ENCODE data around the gene CREG2. TPM values are rescaled to one million over a fixed set of nuclear protein-coding genes. Genes with fewer than 3 reads are reported as not detected.

The CREG2 gene
- total RNA-seq, 1 experiment from 2014 or later, result 0.21 TPM

DNA sequence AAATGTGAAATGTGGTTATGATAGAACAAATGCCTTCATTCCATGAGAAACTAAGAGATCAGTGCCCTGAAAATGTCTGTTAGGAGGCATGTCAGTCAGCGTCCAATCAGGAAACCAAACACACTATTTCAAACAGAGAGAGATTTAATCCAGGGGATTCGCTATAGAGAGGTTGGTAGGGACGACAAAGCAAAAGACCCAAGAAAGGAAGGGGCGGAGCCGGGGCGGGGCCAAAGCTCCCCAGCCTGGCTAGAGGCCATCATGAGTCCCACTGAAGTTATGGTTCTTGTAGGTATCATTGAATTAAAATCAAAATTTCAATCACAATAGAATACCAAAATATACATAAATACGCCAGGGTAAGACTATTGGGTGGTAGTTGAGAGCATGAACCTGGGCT is 45.9 kb downstream of the CREG2 start:
- no peaks in the 10 kb centered on the region for H3K9me3 ChIP-seq (ENCODE audit: control insufficient read depth, insufficient read depth, low read depth, low read length)
- intact Hi-C loops (cut with micrococcal nuclease; ENCODE audit: unreplicated experiment), result no loop called here
- no peak overlapping the region for H3K27ac ChIP-seq (ENCODE audit: low read length)
- ChIA-PET CTCF (interaction anchor here (0.5 to 1.2 kb wide), 8 partner anchors 10 to 1104 kb away, joined by 3 to 8 read pairs (median 4); no protein-coding TSS in a partner anchor), POLR2A (interaction anchor here (0.6 kb wide), 1 partner anchor 466 kb away, joined by 4 read pairs; no protein-coding TSS in a partner anchor)
- no TSS peak for BruUV-seq (replicated peaks)
- DNase-seq (ENCODE audit: low read depth, low spot score), result no peak
- H3K36me3 ChIP-seq (ENCODE audit: control insufficient read depth, insufficient read depth, low read length), result no peaks in the 10 kb centered on the region
- no peak for TF ChIP-seq TCF7L2 (IDR thresholded peaks at IDR 0.05; ENCODE audit: low read depth, low read length)
- TF ChIP-seq POLR2AphosphoS5 (IDR thresholded peaks at IDR 0.05; ENCODE audit: low read depth, low read length), result no peak
- TF ChIP-seq, protein P1, sequence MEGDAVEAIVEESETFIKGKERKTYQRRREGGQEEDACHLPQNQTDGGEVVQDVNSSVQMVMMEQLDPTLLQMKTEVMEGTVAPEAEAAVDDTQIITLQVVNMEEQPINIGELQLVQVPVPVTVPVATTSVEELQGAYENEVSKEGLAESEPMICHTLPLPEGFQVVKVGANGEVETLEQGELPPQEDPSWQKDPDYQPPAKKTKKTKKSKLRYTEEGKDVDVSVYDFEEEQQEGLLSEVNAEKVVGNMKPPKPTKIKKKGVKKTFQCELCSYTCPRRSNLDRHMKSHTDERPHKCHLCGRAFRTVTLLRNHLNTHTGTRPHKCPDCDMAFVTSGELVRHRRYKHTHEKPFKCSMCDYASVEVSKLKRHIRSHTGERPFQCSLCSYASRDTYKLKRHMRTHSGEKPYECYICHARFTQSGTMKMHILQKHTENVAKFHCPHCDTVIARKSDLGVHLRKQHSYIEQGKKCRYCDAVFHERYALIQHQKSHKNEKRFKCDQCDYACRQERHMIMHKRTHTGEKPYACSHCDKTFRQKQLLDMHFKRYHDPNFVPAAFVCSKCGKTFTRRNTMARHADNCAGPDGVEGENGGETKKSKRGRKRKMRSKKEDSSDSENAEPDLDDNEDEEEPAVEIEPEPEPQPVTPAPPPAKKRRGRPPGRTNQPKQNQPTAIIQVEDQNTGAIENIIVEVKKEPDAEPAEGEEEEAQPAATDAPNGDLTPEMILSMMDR (IDR thresholded peaks at IDR 0.05), result no peak
- TF ChIP-seq SIN3A (IDR thresholded peaks at IDR 0.05; ENCODE audit: borderline replicate concordance, insufficient read depth, low read depth, low read length), result no peak
- TF ChIP-seq, protein P2, sequence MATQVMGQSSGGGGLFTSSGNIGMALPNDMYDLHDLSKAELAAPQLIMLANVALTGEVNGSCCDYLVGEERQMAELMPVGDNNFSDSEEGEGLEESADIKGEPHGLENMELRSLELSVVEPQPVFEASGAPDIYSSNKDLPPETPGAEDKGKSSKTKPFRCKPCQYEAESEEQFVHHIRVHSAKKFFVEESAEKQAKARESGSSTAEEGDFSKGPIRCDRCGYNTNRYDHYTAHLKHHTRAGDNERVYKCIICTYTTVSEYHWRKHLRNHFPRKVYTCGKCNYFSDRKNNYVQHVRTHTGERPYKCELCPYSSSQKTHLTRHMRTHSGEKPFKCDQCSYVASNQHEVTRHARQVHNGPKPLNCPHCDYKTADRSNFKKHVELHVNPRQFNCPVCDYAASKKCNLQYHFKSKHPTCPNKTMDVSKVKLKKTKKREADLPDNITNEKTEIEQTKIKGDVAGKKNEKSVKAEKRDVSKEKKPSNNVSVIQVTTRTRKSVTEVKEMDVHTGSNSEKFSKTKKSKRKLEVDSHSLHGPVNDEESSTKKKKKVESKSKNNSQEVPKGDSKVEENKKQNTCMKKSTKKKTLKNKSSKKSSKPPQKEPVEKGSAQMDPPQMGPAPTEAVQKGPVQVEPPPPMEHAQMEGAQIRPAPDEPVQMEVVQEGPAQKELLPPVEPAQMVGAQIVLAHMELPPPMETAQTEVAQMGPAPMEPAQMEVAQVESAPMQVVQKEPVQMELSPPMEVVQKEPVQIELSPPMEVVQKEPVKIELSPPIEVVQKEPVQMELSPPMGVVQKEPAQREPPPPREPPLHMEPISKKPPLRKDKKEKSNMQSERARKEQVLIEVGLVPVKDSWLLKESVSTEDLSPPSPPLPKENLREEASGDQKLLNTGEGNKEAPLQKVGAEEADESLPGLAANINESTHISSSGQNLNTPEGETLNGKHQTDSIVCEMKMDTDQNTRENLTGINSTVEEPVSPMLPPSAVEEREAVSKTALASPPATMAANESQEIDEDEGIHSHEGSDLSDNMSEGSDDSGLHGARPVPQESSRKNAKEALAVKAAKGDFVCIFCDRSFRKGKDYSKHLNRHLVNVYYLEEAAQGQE (IDR thresholded peaks at IDR 0.05; ENCODE audit: insufficient read depth in 1 of 2, low read depth in 2 of 2, low read length in 1 of 2), result no peak
- H3K4me3 ChIP-seq (ENCODE audit: low read depth in 2 of 2, low read length in 2 of 2), result no peak overlapping the region
- no peak for ATAC-seq
- in situ Hi-C loops (cut with HindIII; ENCODE audit: low pct_unique_long_range_greater_than_20kb, low sequenced_read_pairs), result no loop called here
- H3K27me3 ChIP-seq (ENCODE audit: control insufficient read depth, insufficient read depth, low read length), result no peaks in the 10 kb centered on the region
- H3K4me1 ChIP-seq (ENCODE audit: control insufficient read depth, insufficient read depth, low read length), result no peaks in the 10 kb centered on the region; the same call in 1 of the 2 replicates

DNA sequence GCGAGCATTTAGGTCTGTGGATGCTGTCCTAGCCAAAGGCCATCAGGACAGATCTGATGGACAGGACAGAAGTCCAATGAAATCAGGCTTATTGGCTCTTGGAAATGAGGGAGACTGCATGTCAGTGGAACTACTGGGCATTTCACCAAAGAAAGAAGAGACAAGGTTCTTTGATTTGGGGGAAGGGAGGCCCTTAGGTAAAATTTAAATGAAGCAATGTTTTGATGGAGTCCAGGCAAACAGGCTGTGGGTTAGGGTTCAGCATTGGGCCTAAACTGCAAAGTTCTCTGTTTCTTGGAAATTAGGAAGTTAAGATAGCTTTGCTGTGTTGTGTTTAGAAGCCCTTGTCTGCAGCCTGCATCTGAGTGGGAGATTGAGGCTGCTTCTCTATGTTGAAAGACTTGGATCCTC is 47.2 kb downstream of the CREG2 start:
- no peaks in the 10 kb centered on the region for H3K27me3 ChIP-seq (ENCODE audit: control insufficient read depth, insufficient read depth, low read length)
- no peak for ATAC-seq
- BruUV-seq (replicated peaks), result no TSS peak
- H3K4me3 ChIP-seq (ENCODE audit: low read depth in 2 of 2, low read length in 2 of 2), result no peak overlapping the region
- DNase-seq (ENCODE audit: low read depth, low spot score), result no peak
- TF ChIP-seq, protein P2 (IDR thresholded peaks at IDR 0.05; ENCODE audit: insufficient read depth in 1 of 2, low read depth in 2 of 2, low read length in 1 of 2), result no peak
- TF ChIP-seq, protein P1 (IDR thresholded peaks at IDR 0.05), result no peak
- TF ChIP-seq TCF7L2 (IDR thresholded peaks at IDR 0.05; ENCODE audit: low read depth, low read length) (no peak), SIN3A (IDR thresholded peaks at IDR 0.05; ENCODE audit: borderline replicate concordance, insufficient read depth, low read depth, low read length) (no peak), POLR2AphosphoS5 (IDR thresholded peaks at IDR 0.05; ENCODE audit: low read depth, low read length) (no peak)
- H3K4me1 ChIP-seq (ENCODE audit: control insufficient read depth, insufficient read depth, low read length), result no peaks in the 10 kb centered on the region; the same call in 1 of the 2 replicates
- H3K9me3 ChIP-seq (ENCODE audit: control insufficient read depth, insufficient read depth, low read depth, low read length), result no peaks in the 10 kb centered on the region
- ChIA-PET POLR2A (no interaction called here), CTCF (interaction anchor here (0.7 kb wide), 1 partner anchor 357 kb away, joined by 3 read pairs; no protein-coding TSS in a partner anchor)
- intact Hi-C loops (cut with micrococcal nuclease; ENCODE audit: unreplicated experiment) (no loop called here), in situ Hi-C loops (cut with HindIII; ENCODE audit: low pct_unique_long_range_greater_than_20kb, low sequenced_read_pairs) (no loop called here)
- no peak overlapping the region for H3K27ac ChIP-seq (ENCODE audit: low read length)
- no peaks in the 10 kb centered on the region for H3K36me3 ChIP-seq (ENCODE audit: control insufficient read depth, insufficient read depth, low read length)
